Neural progenitor cell (in vitro differentiated cells): Measurements from ENCODE around the gene ID4.

ENCODE experiments used
- EZH2 ChIP-seq: fragments of 200-600 bp; sonication (generic); IDR thresholded peaks from 2 replicates; pipeline ENCODE4 v1.6.1; 2017; ENCODE audit warnings: antibody characterized with exemption, mild to moderate bottlenecking, moderate library complexity
- EZH2phosphoT487 ChIP-seq: fragments of 200-600 bp; sonication (generic); IDR thresholded peaks from 2 replicates; pipeline ENCODE4 v1.6.1; 2017; ENCODE audit warnings: antibody characterized with exemption
- TF ChIP-seq, protein P1 (sequence below): fragments of 200-600 bp; sonication (generic); IDR thresholded peaks from 2 replicates; pipeline ENCODE4 v1.5.1; 2017; ENCODE audit warnings: antibody characterized with exemption, mild to moderate bottlenecking

DNA sequence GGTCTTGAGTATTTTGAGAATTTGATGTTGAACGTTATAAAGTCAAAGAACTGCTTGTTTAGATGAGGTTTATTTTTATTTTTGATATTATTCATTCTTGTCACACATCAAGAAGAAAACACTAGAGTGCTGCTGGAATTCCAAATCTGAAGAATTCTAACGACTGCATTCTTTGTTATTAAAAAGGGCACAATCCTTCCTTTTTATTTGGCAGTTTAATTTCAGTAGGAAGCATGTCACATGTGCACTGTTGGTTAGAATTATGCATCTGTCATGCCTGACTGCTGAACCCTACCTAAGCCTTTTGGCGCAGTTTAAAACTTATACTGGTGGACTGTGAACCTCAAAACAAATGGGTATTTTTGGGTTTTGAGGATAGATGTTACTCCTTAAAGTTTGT lies 4.0 kb downstream of the ID4 start:
- TF ChIP-seq, protein P1, sequence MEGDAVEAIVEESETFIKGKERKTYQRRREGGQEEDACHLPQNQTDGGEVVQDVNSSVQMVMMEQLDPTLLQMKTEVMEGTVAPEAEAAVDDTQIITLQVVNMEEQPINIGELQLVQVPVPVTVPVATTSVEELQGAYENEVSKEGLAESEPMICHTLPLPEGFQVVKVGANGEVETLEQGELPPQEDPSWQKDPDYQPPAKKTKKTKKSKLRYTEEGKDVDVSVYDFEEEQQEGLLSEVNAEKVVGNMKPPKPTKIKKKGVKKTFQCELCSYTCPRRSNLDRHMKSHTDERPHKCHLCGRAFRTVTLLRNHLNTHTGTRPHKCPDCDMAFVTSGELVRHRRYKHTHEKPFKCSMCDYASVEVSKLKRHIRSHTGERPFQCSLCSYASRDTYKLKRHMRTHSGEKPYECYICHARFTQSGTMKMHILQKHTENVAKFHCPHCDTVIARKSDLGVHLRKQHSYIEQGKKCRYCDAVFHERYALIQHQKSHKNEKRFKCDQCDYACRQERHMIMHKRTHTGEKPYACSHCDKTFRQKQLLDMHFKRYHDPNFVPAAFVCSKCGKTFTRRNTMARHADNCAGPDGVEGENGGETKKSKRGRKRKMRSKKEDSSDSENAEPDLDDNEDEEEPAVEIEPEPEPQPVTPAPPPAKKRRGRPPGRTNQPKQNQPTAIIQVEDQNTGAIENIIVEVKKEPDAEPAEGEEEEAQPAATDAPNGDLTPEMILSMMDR, result no peak
- TF ChIP-seq EZH2phosphoT487 (no peak), EZH2 (no peak)
